ENCODE results near the gene STAT5B.

STAT5B gene

DNA sequence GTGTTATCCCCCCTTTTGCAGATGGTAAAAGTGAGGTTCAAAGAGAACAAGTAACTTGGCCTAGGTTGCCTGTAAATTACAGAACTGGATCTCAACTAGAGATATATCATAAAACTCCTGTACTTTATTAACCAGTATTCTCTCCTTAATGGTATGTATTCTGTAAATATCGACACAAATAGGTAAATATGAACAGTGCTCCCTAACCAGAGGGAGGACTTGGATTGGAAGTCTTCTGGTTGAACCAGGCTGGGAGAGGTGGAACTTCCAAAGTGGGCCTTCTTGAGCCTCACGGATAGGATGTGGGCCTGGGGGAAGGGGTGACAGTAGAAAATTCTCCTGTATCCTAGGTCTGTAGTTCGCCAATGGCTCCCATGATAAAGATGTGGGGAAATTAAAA is 19.8 kb upstream of the STAT5B start:
- no peak overlapping the region for H3K4me3 ChIP-seq (ENCODE audit: control insufficient read depth, low read depth, low read length)
- TF ChIP-seq, protein P1, sequence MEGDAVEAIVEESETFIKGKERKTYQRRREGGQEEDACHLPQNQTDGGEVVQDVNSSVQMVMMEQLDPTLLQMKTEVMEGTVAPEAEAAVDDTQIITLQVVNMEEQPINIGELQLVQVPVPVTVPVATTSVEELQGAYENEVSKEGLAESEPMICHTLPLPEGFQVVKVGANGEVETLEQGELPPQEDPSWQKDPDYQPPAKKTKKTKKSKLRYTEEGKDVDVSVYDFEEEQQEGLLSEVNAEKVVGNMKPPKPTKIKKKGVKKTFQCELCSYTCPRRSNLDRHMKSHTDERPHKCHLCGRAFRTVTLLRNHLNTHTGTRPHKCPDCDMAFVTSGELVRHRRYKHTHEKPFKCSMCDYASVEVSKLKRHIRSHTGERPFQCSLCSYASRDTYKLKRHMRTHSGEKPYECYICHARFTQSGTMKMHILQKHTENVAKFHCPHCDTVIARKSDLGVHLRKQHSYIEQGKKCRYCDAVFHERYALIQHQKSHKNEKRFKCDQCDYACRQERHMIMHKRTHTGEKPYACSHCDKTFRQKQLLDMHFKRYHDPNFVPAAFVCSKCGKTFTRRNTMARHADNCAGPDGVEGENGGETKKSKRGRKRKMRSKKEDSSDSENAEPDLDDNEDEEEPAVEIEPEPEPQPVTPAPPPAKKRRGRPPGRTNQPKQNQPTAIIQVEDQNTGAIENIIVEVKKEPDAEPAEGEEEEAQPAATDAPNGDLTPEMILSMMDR (IDR thresholded peaks at IDR 0.05; ENCODE audit: control insufficient read depth, insufficient read depth, low read depth, low read length, missing control alignments), result no peak
- no peak for DNase-seq (ENCODE audit: low read depth)

DNA sequence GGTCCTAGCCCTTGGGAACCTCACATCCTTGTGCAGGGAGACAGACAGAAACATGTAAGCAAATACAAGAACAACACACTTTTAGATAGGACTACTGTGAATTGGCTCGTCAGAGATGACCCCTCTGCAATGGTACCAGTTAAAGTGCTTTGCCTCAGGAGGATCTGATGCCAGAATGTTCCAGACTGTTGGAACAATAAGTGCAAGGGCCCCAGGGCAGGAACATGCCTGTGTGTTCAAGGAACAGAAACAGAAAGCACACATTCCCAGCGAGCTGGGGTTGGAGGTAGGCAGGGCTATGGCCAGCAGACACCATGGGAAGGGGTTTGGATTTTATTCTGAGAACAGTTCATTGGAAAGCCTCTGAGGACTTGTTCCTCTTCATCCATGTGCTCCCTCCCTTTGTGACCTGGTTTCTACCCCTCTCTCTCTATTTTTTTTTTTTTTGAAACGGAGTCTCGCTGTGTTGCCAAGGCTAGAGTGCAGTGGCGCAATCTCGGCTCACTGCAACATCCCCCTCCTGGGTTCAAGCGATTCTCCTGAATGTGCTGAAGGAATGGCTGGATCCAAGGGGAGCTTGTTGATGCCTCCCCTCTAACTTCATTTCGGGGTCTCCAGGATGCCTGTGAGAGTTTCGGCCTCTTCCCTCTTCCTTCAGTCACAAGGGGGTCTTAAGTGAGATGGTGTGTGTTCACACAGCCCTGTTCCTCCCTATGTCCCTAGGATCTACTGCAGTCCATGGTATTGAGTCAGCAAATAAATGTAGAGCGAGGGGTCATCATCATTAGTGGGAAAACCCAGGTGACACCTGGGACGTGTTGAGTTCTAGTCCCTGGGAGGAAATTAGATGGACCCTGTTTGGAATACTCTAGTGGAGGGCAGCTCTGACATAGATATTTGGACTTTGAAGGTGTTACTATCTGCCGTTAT is 18.5 kb upstream of the STAT5B start:
- TF ChIP-seq, protein P1 (IDR thresholded peaks at IDR 0.05; ENCODE audit: control insufficient read depth, insufficient read depth, low read depth, low read length, missing control alignments), result no peak
- DNase-seq (ENCODE audit: low read depth), result no peak
- no peak overlapping the region for H3K4me3 ChIP-seq (ENCODE audit: control insufficient read depth, low read depth, low read length)

DNA sequence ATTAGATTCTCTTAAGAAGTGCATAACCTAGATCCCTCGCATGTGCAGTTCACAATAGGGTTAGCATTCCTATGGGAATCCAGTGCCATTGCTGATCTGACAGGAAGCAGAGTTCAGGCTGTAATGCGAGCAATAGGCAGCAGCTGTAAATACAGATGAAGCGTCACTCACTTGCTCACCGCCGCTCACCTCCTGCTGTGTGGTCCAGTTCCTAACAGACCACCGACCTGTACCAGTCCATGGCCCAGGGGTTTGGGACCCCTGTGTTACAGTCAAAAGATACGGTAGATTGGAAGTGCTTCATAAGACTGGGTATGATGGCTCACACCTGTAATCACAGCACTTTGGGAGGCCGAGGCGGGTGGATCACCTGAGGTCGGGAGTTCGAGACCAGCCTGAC is 14.9 kb upstream of the STAT5B start:
- DNase-seq (ENCODE audit: low read depth), result no peak
- TF ChIP-seq, protein P1 (IDR thresholded peaks at IDR 0.05; ENCODE audit: control insufficient read depth, insufficient read depth, low read depth, low read length, missing control alignments), result no peak
- H3K4me3 ChIP-seq (ENCODE audit: control insufficient read depth, low read depth, low read length), result no peak overlapping the region

DNA sequence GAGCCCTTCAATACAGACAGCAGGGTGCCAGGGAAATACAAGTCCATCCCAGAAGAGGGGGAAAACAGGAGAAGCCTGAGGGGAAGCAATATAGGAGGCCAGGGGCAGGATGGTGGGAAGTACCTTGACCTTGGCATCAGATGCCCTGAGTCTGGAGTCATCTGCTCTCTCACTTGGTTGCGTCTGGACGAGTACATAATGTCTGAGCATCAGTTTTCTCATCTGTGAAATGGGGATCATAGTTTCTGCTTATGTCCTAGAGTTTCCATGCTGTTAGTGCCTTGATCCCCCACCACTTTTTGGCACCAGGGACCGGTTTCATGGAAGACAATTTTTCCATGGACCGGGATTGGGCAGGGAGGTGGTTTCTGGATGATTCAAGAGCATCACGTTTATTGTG is 14.4 kb upstream of the STAT5B start:
- H3K4me3 ChIP-seq (ENCODE audit: control insufficient read depth, low read depth, low read length), result no peak overlapping the region
- TF ChIP-seq, protein P1 (IDR thresholded peaks at IDR 0.05; ENCODE audit: control insufficient read depth, insufficient read depth, low read depth, low read length, missing control alignments), result no peak
- no peak for DNase-seq (ENCODE audit: low read depth)

DNA sequence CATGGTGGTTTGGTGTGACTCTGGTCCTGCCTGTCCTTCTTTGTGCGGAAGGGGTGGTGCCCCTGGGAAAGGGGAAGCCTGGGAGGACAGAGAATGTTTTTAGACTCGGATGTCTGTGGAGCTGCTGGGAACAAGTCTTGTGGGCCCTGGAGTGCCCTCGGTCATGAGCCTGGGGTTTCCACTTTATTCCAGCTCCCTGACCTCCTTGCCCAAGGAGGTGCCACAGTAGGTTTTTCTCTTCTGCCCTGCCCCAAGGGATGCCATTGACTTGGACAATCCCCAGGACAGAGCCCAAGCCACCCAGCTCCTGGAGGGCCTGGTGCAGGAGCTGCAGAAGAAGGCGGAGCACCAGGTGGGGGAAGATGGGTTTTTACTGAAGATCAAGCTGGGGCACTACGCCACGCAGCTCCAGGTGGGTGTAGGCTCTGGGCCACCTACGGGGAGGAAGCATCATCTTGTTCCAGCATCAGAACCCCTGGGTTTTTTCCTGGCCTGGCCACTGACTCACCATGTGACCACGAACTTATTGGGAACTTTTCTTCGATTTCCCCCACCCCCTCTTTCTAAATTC is 13.5 kb upstream of the STAT5B start:
- no peak for DNase-seq (ENCODE audit: low read depth)
- no peak overlapping the region for H3K4me3 ChIP-seq (ENCODE audit: control insufficient read depth, low read depth, low read length)
- TF ChIP-seq, protein P1 (IDR thresholded peaks at IDR 0.05; ENCODE audit: control insufficient read depth, insufficient read depth, low read depth, low read length, missing control alignments), result no peak

DNA sequence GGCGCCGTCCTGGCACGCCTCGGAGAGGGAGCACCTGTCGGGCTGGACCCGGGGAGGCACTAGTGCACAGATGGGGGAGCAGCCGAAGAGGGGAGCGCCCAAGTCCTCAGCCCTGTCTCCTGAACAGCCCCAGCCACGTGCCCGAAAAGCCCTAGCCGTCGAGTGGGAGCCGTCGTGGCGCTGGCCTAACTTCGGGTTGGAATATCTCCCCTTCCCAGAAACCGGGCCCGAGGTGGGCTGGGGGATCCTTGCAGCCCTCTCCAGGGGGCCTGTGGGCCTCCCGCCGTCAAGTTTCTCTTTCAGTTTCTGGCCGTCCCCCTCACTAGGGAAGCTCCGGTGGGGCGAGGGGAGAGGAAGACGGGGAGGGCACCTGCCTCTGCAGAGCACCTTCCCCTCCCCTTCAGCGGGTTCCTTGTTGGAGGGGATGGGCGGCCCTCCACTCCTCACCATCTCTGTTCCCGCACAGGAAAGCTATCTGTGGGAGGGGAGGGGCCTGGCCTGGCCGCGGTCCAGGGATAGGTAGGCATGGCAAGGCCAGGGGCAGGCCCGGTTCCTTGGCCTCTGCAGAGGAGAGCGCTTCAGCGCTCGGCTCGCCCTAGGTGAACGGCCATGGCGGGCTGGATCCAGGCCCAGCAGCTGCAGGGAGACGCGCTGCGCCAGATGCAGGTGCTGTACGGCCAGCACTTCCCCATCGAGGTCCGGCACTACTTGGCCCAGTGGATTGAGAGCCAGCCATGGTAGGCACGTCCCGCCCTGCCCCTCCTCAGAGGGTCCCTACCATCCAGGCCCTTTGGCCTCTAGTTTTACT is 12.8 kb upstream of the STAT5B start:
- DNase-seq (ENCODE audit: low read depth), result no peak
- H3K4me3 ChIP-seq (ENCODE audit: control insufficient read depth, low read depth, low read length), result peak overlapping the region; percentile 45
- TF ChIP-seq, protein P1 (IDR thresholded peaks at IDR 0.05; ENCODE audit: control insufficient read depth, insufficient read depth, low read depth, low read length, missing control alignments), result no peak

Measured in AG09309 (cell line).